Sciatic nerve (tissue), 2 donors: ENCODE data around the gene ADAMTS16. TPM values are rescaled to one million over a fixed set of nuclear protein-coding genes. Genes with fewer than 3 reads are reported as not detected.

Experiments used
- ATAC-seq: fragments of 200-7000 bp; cut with Tn5 transposase; one replicate; pipeline ENCODE4 v1.9.1; 2020; ENCODE audit warnings: mild to moderate bottlenecking, moderate library complexity
- DNase-seq: peaks from one replicate; pipeline ENCODE4 v3.0.0-alpha.2; 2020; ENCODE audit warnings: low spot score
- intact Hi-C: fragments of 100-400 bp; cut with DNase I; formaldehyde crosslinking; loops from one replicate; pipeline ENCODE4 v1.14.2; 2022
- total RNA-seq: library from RNA; stranded (reverse); fragmentation: NEBNext Ultra II Directional; extraction: Animal tissue kit (Norgen Biotek cat#: 25700); gene quantifications from one replicate; pipeline ENCODE4 v1.2.1, GENCODE V29; 2021
- donor health status: DM: no; HTN: no; CAD: no.
- donor health status: DM: no; HTN: no; CAD: no.

ADAMTS16 gene
- total RNA-seq, 1 donor from 2014 or later = 2.7 TPM

DNA sequence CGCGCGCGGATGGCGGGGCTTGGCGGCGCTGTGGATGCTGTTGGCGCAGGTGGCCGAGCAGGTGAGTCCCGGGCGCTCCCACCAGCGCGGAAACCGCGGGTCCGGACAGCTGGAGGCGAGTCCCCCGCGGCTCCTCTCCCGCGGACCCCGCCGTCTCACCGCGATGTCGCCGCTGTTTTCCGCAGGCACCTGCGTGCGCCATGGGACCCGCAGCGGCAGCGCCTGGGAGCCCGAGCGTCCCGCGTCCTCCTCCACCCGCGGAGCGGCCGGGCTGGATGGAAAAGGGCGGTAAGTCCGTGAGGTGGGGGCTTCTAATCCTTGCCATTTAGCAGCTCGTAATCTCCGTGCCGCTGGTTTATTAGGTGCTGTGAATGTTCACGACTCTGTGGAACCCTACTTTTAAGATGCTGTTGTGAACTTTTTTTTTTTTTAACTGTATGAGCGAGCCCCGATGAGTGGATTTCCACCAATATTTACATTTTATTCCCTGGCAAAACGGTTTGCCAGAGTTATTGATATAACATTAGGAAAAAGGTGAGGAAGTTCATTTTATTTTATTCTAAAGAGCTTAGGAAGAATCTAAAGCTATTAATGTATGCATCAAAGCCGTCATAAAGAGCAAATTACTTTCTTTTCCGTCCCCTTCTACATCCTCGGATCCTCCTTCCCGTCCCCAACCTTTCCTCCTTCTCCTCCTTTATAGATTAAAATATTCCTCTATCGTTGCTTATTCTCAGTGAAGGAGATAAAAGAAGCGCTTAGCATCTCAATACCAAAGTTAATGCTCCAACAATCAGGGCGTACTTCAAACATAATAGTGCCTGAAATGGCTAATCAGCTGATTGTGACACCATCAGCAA, 579 bp downstream of the ADAMTS16 start:
- no peak for ATAC-seq
- intact Hi-C loops = loop anchor here (10.0 kb wide), 2 partner anchors 266 to 274 kb away; no protein-coding TSS in a partner anchor
- DNase-seq = no peak

DNA sequence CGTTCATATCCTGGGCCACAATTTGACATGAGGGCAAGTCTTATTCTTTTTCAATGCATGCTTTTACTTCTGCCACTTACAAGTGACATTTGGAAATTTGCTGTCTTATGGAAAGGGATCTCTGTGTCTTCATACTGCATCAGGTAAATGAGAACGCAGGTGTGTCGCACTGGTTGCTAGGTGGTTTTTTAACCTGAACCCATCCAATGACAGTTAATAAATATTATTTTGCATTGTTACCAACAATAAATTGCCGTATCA, 1.1 kb downstream of the ADAMTS16 start:
- intact Hi-C loops = loop anchor here (10.0 kb wide), 2 partner anchors 266 to 274 kb away; no protein-coding TSS in a partner anchor
- no peak for DNase-seq
- no peak for ATAC-seq

DNA sequence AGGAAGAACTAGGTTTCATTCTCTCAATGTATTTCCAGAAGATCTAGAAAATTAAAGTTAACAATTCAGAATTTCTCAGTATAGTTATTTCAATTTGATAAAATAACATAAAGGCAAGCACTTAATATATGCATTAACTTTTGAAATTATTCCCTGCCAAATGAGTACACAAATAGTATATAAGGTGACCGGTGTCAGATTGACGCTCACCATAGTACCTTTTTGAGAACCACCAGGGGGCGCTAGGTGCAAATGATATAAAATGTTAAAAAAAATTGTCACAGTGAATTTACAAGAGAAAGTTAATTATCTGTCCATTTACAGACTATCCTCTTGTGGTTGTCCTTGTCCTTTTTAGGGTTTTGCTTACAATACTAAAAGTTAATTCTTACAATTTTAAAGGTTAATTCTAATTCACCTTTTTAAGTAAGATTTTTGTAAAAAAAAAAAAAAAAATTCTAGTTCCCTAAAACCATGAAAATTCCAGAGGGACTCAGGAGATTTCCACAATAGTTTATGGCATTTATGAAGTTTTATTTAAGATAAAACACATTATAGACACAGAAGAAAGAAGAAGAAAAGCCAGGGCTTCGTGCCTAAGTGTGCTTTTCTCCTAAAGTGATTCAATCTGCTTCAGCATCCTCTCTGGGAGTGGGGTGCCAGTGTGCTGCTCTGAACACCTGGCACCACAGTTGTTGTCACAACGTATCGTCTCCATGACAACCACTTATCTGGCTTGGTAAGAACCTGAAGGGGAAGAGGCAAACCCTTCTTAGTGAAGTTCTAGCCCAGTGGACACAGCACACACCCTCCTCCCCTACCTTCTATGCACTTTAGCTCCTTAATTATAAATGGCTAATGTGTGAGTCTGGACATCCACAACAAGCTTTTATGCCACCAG, 1.7 kb downstream of the ADAMTS16 start:
- intact Hi-C loops = loop anchor here (10.0 kb wide), 2 partner anchors 267 to 273 kb away; no protein-coding TSS in a partner anchor
- DNase-seq = peak; percentile 76
- peak; percentile 61 for ATAC-seq

DNA sequence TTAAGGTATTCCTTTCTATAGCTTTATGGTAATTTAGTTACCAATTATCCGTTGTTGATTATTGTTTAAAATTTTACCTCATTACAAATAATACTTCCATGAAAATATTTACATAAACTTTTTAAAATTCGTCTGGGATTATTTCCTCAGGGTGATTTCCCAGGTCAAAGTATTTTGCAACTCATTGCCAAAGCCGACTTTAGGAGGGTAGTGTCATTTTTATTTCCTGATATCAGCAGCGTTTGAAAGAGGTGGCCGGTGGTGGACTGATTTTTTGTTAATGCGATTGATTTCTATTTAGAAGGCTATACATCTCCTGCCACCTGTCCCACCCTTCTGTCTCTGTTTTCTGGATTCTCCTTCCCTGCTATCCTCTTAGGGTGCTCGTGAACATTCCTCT, 4.3 kb downstream of the ADAMTS16 start:
- ATAC-seq = no peak
- no peak for DNase-seq
- intact Hi-C loops = loop anchor here (10.0 kb wide), 2 partner anchors 270 kb away; no protein-coding TSS in a partner anchor

DNA sequence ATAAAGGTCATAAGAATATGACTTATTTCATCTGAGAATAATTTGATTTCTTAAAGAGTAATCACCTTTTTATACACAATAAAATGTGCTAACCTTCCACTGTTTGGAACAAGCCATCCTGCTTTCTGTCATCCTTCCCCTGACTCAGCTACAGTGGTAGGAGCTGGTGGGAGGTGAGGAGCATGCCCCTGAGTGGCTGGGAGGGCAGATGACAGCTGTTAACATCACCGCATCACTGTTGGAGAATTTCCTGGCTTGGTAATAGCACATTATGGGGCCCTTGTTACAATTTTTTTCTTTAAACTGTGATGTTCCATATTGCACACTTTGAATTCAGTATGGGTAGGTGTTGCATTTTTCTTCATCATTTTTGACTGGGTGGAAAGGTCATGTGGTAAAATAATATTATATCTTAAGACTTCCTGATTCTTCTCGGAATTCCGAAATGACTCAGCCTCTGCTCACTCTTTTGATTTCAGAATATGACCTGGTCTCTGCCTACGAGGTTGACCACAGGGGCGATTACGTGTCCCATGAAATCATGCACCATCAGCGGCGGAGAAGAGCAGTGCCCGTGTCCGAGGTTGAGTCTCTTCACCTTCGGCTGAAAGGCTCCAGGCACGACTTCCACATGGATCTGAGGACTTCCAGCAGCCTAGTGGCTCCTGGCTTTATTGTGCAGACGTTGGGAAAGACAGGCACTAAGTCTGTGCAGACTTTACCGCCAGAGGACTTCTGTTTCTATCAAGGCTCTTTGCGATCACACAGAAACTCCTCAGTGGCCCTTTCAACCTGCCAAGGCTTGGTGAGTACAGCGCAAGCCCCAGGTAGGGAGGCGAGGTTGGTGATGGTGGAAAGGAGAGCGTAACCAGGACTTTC, 5.8 kb downstream of the ADAMTS16 start:
- peak; percentile 36 for ATAC-seq

DNA sequence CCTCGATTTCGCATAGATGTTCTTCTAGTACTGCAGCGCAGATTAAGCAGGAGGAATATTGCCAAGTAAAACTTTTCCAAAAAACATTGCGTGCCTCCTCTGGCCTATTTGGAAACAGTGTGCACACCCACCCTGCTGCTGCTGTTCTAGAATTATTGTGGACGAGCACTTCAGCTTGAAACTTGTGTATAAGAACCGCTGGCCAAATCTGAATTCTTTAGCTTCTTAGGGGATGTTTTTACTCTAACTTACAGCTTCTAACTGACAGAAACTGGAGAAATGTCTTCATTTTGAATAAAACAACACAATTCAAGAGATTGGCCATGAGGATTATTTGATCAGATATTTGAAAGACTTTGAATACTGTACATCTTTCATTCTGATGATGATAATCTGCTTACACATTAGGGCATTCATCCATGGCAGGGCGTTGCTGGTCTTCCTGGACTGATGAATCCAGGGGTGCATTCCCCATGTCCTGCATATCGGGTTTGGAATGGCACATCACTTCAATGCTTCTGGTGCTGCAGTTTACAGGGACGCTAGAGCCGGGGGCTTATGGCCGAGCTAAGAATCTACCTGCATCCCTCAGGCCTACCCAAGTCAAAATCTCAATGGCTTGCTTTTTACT, 6.5 kb downstream of the ADAMTS16 start:
- peak; percentile 56 for ATAC-seq
- DNase-seq = no peak
- intact Hi-C loops = loop anchor here (10.0 kb wide), 2 partner anchors 268 to 272 kb away; no protein-coding TSS in a partner anchor

More for the DNA sequence above, 5.8 kb downstream of the ADAMTS16 start:
- DNase-seq = no peak
- intact Hi-C loops = loop anchor here (10.0 kb wide), 2 partner anchors 269 to 271 kb away; no protein-coding TSS in a partner anchor

DNA sequence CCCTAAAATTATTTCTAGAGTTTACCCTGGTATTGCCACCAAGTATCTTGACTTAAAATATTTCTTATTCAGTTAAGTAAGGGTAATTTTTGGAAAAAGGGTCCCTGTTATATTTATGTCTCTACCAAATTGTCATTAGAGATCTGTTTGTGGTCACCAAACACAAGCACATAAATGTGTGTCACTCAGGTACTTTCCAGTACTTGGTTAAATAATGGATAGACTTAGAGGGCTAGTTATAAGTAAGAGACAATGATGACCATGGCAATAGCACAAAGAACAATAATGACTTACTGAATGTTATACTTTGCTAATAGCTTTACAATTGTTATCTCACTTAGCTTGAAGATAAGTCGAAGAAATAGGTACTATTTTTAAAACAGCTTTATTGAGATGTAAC, 9.0 kb downstream of the ADAMTS16 start:
- intact Hi-C loops = loop anchor here (10.0 kb wide), 2 partner anchors 266 to 274 kb away; no protein-coding TSS in a partner anchor
- DNase-seq = no peak
- no peak for ATAC-seq

DNA sequence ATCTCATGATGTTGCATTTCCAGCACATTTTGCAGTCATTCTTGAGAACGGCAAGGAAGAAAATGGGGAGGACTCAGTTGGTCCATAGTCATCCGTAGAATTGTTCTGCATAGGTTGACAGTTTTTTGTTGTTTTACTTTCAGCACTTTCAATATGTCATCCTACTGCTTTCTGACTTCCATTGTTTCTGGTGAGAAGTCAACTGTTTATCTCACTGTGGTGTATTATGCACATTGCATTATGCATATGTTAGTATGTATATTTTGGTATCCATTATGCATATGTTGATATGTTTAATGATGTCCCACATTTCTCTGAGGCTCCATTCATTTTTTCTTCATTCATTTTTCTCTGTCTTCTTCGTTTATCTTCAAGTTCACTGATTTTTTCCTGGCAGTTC, 10.5 kb downstream of the ADAMTS16 start:
- intact Hi-C loops = no loop called here
- ATAC-seq = no peak
- no peak for DNase-seq

DNA sequence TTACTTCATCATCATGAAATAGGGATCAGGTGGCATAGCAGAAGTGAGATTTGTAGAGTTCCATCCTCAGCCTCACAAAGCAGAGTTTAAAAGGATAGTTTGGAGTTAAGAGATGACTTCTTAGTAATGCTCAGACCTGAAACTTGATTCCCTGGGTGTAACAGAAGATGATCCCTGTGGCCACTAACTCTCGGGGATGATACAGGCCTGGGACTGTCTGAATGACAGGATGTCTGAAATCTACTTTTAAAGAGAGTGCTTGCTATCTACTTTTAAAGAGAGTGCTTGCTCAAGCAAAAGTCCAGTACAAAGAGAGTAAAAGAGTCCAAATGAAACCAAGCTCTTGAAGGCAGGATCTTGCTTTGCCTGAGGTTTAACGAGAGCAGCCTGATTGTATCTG, 14.6 kb downstream of the ADAMTS16 start:
- DNase-seq (no peak), ATAC-seq (no peak)
- intact Hi-C loops = no loop called here

DNA sequence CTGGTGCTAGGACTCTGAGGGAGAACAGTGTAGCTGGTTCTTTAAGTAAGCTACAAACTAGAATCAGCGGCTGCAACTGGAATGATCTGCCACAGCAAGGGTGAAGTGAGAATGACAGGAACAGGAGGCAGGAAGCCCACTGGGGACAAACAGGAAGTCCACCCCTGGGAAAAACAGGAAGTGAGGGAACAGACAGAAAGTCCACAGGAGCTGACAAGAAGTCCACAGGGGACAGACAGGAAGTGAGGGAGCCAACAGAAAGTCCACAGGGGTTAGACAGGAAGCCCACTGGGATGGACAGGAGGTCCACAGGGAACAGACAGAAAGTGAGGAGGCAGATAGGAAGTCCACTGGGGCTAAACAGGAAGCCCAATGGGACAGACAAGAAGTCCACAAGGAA, 15.5 kb downstream of the ADAMTS16 start:
- no peak for DNase-seq
- ATAC-seq = no peak
- intact Hi-C loops = no loop called here

DNA sequence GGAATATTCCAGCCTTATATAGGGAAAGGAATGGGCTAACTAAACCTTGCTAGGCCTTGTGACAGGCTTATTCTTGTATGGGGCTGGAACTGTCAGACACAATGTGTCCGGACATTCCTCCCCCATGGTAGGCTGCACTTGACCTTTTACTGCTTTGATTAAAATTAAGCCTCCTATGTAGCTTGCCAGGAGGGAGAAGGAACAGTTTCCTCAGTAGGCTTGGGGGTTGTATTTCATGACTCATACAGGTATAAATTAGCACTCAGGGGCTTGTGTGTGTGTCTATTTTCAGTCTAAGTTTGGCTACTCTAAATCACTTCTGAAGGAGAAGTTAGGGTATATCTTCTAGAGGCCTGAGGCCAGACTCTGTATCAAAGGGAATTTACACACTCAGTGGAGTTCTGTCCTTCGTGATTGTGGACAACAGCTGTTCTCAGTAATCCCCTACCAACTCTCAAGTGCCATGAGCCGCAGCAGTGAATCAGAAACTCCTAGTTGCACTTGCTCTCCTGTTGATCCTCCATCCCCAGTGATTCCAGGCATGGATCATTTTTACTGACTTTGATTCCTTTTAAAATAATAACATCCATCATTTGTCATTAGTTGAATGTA, 16.4 kb downstream of the ADAMTS16 start:
- DNase-seq = no peak
- intact Hi-C loops = no loop called here
- ATAC-seq = no peak

DNA sequence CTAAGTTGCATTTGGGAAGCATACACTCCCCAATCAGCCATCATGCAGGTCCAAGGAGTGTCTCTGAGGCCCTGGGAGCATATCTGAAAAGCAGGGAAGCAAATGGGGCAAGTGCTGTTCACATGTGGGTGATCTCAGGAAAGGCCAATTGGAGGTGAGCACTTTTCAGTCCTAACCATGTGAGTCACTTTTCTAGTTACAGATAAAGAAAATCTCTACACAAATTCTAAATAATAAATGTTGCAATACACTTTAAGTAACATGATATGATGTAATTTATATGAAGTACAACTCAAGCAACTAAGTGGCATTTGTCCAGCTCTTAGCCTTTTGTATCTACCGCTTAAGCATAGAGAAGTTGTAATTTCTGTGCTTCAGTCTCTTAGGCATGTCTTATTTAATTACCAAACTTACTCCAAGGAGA, 18.4 kb downstream of the ADAMTS16 start:
- ATAC-seq (no peak), DNase-seq (no peak)
- intact Hi-C loops = no loop called here

DNA sequence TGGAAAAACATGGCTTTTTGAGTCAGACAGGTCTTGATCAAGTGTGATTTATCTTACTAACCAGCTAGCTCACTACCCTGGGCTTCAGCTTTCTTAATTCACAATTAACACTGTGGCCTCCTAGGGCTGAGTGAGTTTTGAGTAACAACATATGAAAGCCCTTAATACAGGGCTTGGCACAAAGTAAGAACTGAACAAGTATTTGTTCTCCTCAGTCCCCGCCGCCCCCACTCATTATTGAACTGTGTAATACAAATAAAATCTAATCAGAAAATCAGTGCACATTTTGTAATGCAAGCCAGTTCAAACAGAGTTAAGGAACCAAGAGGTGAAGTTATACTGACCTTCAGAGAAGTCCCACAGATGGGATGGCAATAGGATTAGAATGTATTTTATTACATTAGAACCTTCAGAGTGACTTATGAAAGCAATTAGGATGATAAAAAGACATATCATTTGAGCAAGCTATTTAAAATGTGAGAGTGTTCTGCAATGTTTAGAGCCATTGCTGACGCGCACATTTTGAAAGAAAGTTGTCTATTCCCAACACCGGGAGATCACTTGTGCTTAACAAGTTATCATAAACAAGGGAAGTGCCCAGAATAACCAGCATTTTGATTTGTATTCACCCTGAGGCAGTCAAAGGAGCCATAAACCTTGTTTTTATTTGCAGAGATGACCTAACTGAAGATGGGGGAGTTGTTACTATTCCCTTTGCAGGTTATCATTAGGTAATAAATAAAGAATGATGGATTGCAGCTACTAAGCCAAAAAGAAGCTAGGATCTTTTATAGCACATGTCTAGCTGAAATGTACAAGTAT, 19.4 kb downstream of the ADAMTS16 start:
- DNase-seq (no peak), ATAC-seq (no peak)
- intact Hi-C loops = no loop called here

DNA sequence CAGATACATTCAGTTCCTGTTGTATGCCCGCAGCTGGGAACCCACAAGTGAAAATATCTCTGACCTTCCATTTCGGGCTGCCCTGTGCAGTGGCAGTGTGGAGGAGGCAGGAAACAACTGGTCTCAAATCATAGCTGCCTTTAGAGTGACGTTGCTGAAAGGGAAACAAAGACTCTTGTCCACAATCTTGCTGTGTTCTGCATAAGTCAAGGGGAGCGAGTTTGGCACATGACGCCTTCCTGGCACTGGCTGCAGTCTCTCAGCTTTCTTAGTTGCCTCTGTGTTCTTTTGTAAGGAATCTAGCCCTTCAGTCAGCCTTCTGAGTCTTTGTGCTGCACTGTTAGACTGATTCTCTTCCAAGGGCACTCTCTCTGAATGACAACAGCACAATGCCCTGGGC, 24.0 kb downstream of the ADAMTS16 start:
- intact Hi-C loops = no loop called here
- DNase-seq (no peak), ATAC-seq (peak; percentile 75)

DNA sequence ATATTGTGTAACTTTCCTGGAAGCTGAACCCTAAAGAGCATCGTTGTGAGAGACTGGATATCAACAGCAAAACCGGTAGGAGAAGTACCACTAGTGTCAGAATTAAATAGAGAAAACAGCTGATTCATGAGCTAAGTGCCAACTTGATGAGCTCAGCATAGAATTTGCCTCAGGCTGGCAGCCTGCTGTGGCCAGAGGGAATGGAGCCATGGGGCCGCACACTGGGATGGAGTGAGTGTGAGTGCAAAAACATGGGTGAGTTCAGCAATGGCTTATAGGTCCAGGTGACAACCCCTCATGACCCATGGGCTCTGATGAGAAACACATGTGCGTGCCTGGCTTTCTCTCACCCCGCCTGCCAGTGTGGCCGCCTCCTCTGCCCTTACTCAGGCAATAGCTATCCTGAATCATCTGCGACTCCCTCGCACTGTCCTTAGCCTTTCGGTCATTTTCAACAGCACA, 25.4 kb downstream of the ADAMTS16 start:
- no peak for DNase-seq
- ATAC-seq = no peak
- intact Hi-C loops = no loop called here

DNA sequence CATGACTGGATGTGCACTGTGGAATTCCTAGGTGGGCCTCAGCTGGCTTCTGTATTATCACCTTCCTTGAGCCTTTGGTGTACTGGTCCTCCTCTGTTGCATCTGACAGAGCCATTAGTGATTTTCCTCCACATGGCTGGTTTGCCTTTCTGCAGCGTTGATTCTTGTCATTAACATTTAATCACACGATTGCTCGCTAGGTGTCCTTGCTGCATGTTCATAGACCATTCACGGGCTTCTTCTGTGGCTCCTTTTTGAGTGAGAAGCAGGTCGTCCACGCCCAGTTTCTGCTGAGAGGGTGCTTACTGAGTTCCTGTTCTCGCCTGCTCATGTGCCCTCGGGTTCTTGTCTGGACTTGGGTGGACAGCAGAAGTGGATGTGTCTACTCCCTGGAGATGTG, 29.3 kb downstream of the ADAMTS16 start:
- DNase-seq (no peak), ATAC-seq (no peak)

DNA sequence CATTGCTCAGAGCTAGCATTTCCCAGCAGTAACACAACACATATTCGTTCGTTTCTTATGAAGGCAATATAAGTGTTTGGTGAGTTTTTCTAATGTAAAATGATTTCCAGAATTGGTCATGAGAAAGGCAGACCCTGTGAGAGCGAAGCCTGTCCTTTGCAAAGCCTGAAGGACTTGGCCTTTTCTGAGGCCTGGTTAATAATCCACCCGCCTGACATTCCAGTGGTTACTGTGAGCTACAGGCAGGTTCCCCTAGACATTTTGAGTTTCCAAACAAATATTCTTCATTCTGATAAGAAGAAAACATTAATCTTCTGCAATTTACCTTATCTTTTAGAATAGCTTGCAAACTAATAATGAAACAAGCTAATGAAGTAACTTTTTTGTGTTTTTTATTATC, 38.0 kb downstream of the ADAMTS16 start:
- DNase-seq (no peak), ATAC-seq (no peak)
- intact Hi-C loops = no loop called here

More for the DNA sequence above, 29.3 kb downstream of the ADAMTS16 start:
- intact Hi-C loops = no loop called here
